Ovary (tissue), 3 donors: Measurements from ENCODE around the gene EFNA4.

ENCODE experiments used
- EP300 ChIP-seq: sonication (generic); formaldehyde crosslinking; IDR thresholded peaks from one replicate; pipeline ENCODE4 v1.6.1; 2017; ENCODE audit warnings: antibody characterized with exemption
- POLR2A ChIP-seq: fragments of 450-650 bp; IDR thresholded peaks from one replicate; pipeline ENCODE4 v1.6.1; 2017; ENCODE audit warnings: antibody characterized with exemption, mild to moderate bottlenecking, moderate library complexity
- TF ChIP-seq, protein P1 (sequence below), 3 donors: fragments of 450-650 bp in 2 of 3; fragments of 200-600 bp in 1 of 3; IDR thresholded peaks; one replicate each; pipeline versions ENCODE4 v1.5.1 to v1.8.0; 2016 to 2022; ENCODE audit warnings: antibody characterized with exemption in 3 of 3, mild to moderate bottlenecking in 1 of 3
- donor health status: DM: no; HTN: no; CAD: no.

DNA sequence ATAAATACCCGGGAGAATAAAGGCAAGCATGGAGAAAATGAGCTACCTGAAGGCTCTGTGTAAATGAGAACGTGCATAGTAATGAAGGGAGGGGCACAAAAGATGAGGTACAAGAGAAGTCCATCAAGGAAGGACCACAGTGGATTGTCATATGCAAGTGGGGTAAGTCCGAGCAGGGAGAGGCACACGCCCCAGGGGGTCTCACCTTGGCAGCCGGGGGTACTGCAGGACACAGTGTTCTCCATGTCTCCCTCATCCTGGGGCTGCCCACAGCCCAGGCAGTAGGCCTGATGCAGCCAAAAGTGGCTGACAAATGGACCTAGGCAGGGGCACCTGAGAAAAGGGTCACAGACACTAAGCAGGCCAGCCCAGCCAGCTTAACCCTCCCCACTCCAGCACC, 39.9 kb upstream of the EFNA4 start:
- TF ChIP-seq, protein P1, sequence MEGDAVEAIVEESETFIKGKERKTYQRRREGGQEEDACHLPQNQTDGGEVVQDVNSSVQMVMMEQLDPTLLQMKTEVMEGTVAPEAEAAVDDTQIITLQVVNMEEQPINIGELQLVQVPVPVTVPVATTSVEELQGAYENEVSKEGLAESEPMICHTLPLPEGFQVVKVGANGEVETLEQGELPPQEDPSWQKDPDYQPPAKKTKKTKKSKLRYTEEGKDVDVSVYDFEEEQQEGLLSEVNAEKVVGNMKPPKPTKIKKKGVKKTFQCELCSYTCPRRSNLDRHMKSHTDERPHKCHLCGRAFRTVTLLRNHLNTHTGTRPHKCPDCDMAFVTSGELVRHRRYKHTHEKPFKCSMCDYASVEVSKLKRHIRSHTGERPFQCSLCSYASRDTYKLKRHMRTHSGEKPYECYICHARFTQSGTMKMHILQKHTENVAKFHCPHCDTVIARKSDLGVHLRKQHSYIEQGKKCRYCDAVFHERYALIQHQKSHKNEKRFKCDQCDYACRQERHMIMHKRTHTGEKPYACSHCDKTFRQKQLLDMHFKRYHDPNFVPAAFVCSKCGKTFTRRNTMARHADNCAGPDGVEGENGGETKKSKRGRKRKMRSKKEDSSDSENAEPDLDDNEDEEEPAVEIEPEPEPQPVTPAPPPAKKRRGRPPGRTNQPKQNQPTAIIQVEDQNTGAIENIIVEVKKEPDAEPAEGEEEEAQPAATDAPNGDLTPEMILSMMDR (IDR thresholded peaks at IDR 0.05), result no peak
- no peak for TF ChIP-seq POLR2A
- TF ChIP-seq EP300, result no peak
